Measurements from ENCODE around the gene EFS.
"Not testable (repeated sequence)": the region's sequence is repeated elsewhere in the genome, so short reads cannot be mapped to it uniquely, and the experiment has no call there.

Gene EFS

DNA sequence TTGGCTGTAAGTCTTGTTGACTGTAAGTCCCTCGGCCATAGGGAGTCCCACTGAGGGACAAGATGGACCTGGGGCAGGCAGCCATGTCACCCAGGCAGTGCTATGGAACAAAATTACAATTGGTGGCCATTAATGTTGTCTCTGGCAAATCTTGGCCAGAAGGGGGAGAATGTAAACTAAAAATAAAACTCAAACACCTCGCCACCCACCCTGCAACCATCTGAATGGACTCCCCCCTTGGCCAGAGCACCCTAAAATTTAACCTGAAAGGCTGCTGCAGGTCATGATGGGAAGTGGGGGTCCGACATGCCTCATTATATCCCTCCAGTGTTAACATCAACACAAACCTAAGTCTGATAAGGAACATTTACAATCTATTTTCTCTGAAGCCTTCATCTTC lies 20.5 kb downstream of the EFS start:
- DNase-seq (ENCODE audit: insufficient read length, low spot score), result no peak
- TF ChIP-seq, protein P1, sequence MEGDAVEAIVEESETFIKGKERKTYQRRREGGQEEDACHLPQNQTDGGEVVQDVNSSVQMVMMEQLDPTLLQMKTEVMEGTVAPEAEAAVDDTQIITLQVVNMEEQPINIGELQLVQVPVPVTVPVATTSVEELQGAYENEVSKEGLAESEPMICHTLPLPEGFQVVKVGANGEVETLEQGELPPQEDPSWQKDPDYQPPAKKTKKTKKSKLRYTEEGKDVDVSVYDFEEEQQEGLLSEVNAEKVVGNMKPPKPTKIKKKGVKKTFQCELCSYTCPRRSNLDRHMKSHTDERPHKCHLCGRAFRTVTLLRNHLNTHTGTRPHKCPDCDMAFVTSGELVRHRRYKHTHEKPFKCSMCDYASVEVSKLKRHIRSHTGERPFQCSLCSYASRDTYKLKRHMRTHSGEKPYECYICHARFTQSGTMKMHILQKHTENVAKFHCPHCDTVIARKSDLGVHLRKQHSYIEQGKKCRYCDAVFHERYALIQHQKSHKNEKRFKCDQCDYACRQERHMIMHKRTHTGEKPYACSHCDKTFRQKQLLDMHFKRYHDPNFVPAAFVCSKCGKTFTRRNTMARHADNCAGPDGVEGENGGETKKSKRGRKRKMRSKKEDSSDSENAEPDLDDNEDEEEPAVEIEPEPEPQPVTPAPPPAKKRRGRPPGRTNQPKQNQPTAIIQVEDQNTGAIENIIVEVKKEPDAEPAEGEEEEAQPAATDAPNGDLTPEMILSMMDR (IDR thresholded peaks at IDR 0.05; ENCODE audit: insufficient read depth, missing control alignments), result no peak
- FAIRE-seq, result no peak

DNA sequence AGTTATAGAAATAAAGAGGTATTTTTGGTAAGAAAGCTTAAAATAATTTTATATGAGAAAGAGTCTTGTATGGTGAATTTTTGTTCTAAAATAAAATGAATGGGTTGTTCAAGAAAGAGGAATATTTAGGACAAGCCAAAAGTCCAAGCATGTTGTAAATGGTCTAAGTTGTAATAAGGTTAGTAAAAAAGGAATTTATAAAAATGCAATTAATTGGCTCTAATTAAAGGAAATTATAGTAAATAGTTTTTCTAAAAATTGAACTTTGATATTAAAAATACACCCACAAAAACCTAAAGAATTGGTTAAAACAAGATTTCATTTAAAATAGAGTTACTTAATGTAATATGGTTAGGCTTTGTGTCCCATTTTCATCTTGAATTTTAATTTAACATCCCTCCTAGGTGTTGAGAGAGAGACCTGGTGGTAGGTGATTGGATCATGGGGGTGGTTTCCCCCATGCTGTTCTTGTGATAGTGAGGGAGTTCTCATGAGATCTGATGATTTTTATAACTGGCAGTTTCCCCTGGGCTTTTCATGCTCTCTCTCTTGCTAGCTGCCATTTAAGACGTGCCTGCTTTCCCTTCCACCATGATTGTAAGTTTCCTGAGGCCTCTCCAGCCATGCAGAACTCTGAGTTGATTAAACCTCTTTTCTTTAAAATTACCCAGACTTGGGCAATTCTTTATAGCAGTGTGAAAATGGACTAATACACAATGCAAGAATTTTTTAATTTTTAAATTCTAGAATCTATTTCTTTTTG lies 25.3 kb downstream of the EFS start:
- TF ChIP-seq, protein P1 (IDR thresholded peaks at IDR 0.05; ENCODE audit: insufficient read depth, missing control alignments), result no peak
- FAIRE-seq (no peak), DNase-seq (ENCODE audit: insufficient read length, low spot score) (no peak)

DNA sequence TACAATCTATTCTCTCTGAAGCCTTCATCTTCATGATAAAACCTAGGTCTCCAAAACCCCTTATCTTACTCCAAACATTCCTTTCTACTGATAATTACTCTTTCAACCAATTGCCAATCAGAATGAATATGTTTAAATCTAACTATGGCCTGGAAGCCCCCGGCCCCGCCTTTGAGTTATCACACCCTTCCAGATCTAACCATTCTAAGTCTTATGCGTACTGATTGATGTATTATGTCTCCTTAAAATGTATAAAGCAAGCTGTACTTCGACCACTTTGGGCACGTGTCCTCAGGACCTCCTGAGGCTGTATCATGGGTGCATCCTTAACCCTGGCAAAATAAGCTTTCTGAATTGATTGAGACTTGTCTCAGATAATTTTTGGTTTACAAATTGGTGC lies 29.3 kb downstream of the EFS start:
- FAIRE-seq (no peak), DNase-seq (ENCODE audit: insufficient read length, low spot score) (no peak)
- TF ChIP-seq, protein P1 (IDR thresholded peaks at IDR 0.05; ENCODE audit: insufficient read depth, missing control alignments), result no peak

DNA sequence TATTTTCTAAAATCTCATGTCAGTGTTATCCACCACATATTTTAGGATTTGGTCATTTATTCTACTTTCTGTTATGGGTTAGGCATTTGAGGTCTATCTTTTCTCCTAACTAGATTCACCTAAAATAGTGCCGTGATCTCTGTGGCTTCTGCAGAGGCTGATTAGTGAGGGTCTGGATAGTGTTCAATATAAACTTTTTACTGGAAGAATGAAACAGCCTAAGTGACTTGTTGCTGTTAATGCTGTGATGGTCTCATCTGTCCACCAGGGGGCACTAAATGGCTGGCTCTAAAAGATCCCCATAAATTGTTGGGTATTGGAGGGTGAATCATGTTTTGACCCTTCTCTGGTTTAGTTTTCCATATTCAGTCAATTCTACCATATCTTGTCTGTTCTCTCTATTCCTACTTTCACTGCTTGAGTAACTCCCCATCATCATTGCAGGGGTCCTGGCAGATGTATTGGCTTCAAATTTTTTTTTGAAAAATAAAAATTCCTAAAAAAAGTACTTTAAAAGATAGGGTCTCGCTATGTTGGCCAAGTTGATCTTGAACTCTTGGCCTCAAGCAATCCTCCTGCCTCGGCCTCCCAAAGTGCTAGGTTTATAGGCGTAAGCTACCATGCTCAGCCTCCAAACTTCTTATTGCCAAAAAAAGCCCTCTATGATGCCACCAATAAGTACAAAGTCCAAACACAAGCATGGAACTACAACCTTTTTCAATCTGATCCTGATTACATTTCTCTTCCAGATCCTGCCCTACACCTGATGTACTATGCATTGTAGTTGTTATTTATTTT lies 36.8 kb downstream of the EFS start:
- TF ChIP-seq, protein P1 (IDR thresholded peaks at IDR 0.05; ENCODE audit: insufficient read depth, missing control alignments), result peak; percentile 77
- DNase-seq (ENCODE audit: insufficient read length, low spot score), result peak; percentile 69
- peak; percentile 71 for FAIRE-seq

DNA sequence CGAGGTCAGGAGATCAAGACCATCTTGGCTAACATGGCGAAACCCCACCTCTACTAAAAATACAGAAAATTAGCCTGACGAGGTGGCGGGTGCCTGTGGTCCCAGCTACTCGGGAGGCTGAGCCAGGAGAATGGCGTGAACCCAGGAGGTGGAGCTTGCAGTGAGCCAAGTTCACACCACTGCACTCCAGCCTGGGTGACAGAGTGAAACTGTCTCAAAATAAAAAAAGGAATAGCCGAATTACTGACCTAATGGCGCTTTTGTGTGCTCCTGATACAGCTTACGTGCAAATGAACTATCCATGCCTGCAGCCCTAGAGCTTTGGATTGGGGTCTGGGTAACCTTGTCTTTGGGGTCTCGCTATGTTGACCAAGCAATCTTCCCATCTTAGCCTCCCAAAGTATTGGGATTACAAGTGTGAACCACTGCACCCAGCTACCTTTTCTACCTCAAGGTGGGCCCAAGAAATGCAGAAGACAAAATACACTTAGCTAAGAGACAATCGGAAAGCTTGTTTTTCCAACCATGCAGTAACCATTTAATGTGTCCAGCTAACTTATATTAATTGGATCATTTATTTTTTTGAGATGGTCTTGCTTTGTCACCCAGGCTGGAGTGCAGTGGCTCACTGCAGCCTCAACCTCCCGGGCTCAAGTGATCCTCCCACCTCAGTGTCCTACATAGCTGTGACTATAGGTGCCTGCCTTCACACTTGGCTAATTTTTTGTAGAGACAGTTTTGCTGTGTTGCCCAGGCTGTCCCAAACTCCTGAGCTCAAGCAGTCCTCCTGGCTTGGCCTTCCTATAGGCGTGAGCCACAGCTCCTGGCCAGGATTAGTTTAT lies 38.3 kb downstream of the EFS start:
- TF ChIP-seq, protein P1 (IDR thresholded peaks at IDR 0.05; ENCODE audit: insufficient read depth, missing control alignments), result no peak
- DNase-seq (ENCODE audit: insufficient read length, low spot score) (no peak), FAIRE-seq (no peak)

DNA sequence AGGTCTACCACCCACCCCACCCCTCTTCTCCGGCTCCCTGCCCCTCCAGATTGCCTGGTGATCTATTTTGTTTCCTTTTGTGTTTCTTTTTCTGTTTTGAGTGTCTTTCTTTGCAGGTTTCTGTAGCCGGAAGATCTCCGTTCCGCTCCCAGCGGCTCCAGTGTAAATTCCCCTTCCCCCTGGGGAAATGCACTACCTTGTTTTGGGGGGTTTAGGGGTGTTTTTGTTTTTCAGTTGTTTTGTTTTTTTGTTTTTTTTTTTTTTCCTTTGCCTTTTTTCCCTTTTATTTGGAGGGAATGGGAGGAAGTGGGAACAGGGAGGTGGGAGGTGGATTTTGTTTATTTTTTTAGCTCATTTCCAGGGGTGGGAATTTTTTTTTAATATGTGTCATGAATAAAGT lies 39.2 kb downstream of the EFS start:
- not testable (repeated sequence) for FAIRE-seq; DNase-seq (ENCODE audit: insufficient read length, low spot score)

DNA sequence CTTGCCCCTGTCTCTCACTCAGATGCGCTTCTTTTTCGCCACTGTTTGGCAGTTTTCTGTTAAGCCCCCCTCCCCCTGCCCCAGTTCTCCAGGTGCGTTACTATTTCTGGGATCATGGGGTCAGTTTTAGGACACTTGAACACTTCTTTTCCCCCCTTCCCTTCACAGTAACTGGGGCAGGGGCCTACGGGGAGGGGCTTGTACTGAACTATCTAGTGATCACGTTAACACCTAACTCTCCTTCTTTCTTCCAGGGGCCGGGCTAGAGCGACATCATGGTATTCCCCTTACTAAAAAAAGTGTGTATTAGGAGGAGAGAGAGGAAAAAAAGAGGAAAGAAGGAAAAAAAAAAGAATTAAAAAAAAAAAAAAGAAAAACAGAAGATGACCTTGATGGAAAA lies 40.0 kb downstream of the EFS start:
- no peak for FAIRE-seq
- no peak for DNase-seq (ENCODE audit: insufficient read length, low spot score)

More for the DNA sequence above, 40.0 kb downstream of the EFS start:
- TF ChIP-seq, protein P1 (IDR thresholded peaks at IDR 0.05; ENCODE audit: insufficient read depth, missing control alignments), result no peak

Measured in D721Med (cell line).